HG03558 (cell line): ENCODE measurements around the gene KRTAP21-3.

Source experiments
- ATAC-seq: cut with Tn5 transposase; IDR thresholded peaks from one replicate; pipeline ENCODE4 v1.9.1; 2021; ENCODE audit warnings: moderate number of reproducible peaks; ENCODE audit not compliant: unreplicated experiment; ENCODE audit errors: extremely low read depth

KRTAP21-3 gene

GRCh38 chr21:30668776-30669175 lies 49.8 kb downstream of the KRTAP21-3 start:
- ATAC-seq, result no peak
